WTC11 (cell line): ENCODE results near the gene HLA-DOB. TPM values are rescaled to one million over a fixed set of nuclear protein-coding genes. Genes with fewer than 3 reads are reported as not detected.

Source experiments
- ATAC-seq: fragments of 200-7000 bp; cut with Tn5 transposase; 2 replicates; pipeline ENCODE4 v1.10.0; 2021; ENCODE audit warnings: mild to moderate bottlenecking, moderate library complexity
- CTCF ChIA-PET: fragments of 300-600 bp; sonication (Branson Sonifier 250); formaldehyde crosslinking; loops from one replicate; lab custom pipeline; 2021; ENCODE audit warnings: antibody characterized with exemption; lab: Charles Lee
- POLR2A ChIA-PET: fragments of 350-600 bp; sonication (Branson Sonifier 250); formaldehyde crosslinking; loops from one replicate; lab custom pipeline; 2021; ENCODE audit warnings: antibody characterized with exemption; lab: Charles Lee
- DNase-seq: peaks from one replicate; pipeline ENCODE4 v3.0.0; 2021; ENCODE audit warnings: low spot score
- H3K27ac Mint-ChIP-seq: 2 replicates; pipeline ENCODE4 v1.8.0; 2021; ENCODE audit warnings: mixed read lengths
- H3K27me3 Mint-ChIP-seq: 2 replicates; pipeline ENCODE4 v1.8.0; 2021; ENCODE audit warnings: low read depth, mild to moderate bottlenecking, moderate library complexity, mixed read lengths
- H3K36me3 Mint-ChIP-seq: 2 replicates; pipeline ENCODE4 v1.8.0; 2021; ENCODE audit warnings: mixed read lengths
- H3K4me1 Mint-ChIP-seq: 2 replicates; pipeline ENCODE4 v1.8.0; 2022; ENCODE audit warnings: mixed read lengths
- H3K4me3 Mint-ChIP-seq: 2 replicates; pipeline ENCODE4 v1.8.0; 2021; ENCODE audit warnings: mild to moderate bottlenecking, moderate library complexity, mixed read lengths
- H3K9me3 Mint-ChIP-seq: 2 replicates; pipeline ENCODE4 v1.8.0; 2021; ENCODE audit warnings: mixed read lengths
- ATF6 ChIP-seq: sonication (generic); formaldehyde crosslinking; IDR thresholded peaks from 2 replicates; pipeline ENCODE4 v1.8.1; 2023; ENCODE audit warnings: mild to moderate bottlenecking, missing genetic modification reagents
- CBFB ChIP-seq: sonication (generic); formaldehyde crosslinking; IDR thresholded peaks from 2 replicates; pipeline ENCODE4 v1.8.1; 2022; ENCODE audit warnings: mild to moderate bottlenecking, low read depth, missing genetic modification reagents
- EMX1 ChIP-seq: fragments of 250-450 bp; sonication (Bioruptor Pico); IDR thresholded peaks from 2 replicates; pipeline ENCODE4 v1.8.0; 2021; ENCODE audit warnings: mild to moderate bottlenecking
- ESRRA ChIP-seq: sonication (generic); formaldehyde crosslinking; IDR thresholded peaks from 2 replicates; pipeline ENCODE4 v1.8.1; 2022; ENCODE audit warnings: mild to moderate bottlenecking, missing genetic modification reagents, borderline replicate concordance
- FOXJ3 ChIP-seq: sonication (generic); formaldehyde crosslinking; IDR thresholded peaks from 2 replicates; pipeline ENCODE4 v1.9.0; 2021; ENCODE audit warnings: missing genetic modification reagents, mild to moderate bottlenecking, borderline replicate concordance
- FOXP1 ChIP-seq: sonication (generic); formaldehyde crosslinking; IDR thresholded peaks from 2 replicates; pipeline ENCODE4 v1.8.0; 2022; ENCODE audit warnings: missing genetic modification reagents, mild to moderate bottlenecking, moderate library complexity, borderline replicate concordance
- FOXP4 ChIP-seq: sonication (generic); formaldehyde crosslinking; IDR thresholded peaks from 2 replicates; pipeline ENCODE4 v1.8.0; 2022; ENCODE audit warnings: mild to moderate bottlenecking, missing genetic modification reagents
- GABPB1 ChIP-seq: sonication (generic); formaldehyde crosslinking; IDR thresholded peaks from 2 replicates; pipeline ENCODE4 v1.8.1; 2023; ENCODE audit warnings: mild to moderate bottlenecking, missing genetic modification reagents
- HMGXB4 ChIP-seq: sonication (generic); formaldehyde crosslinking; IDR thresholded peaks from 2 replicates; pipeline ENCODE4 v1.8.1; 2023; ENCODE audit warnings: mild to moderate bottlenecking, moderate library complexity, missing genetic modification reagents
- KAT7 ChIP-seq: sonication (generic); formaldehyde crosslinking; IDR thresholded peaks from 2 replicates; pipeline ENCODE4 v1.8.1; 2023; ENCODE audit warnings: missing genetic modification reagents, mild to moderate bottlenecking, borderline replicate concordance
- MYBL2 ChIP-seq: sonication (generic); formaldehyde crosslinking; IDR thresholded peaks from 2 replicates; pipeline ENCODE4 v1.8.1; 2023; ENCODE audit warnings: mild to moderate bottlenecking, moderate library complexity, missing genetic modification reagents
- PRRX2 ChIP-seq: fragments of 250-450 bp; sonication (Bioruptor Pico); IDR thresholded peaks from 2 replicates; pipeline ENCODE4 v1.8.0; 2021; ENCODE audit warnings: mild to moderate bottlenecking
- SP1 ChIP-seq: sonication (generic); formaldehyde crosslinking; conservative IDR thresholded peaks from 2 replicates; pipeline ENCODE4 v1.8.1; 2022; ENCODE audit warnings: missing genetic modification reagents
- ZBTB21 ChIP-seq: sonication (generic); formaldehyde crosslinking; IDR thresholded peaks from 2 replicates; pipeline ENCODE4 v1.8.1; 2023; ENCODE audit warnings: mild to moderate bottlenecking, missing genetic modification reagents, borderline replicate concordance
- ZNF232 ChIP-seq: sonication (generic); formaldehyde crosslinking; IDR thresholded peaks from 2 replicates; pipeline ENCODE4 v1.8.0; 2022; ENCODE audit warnings: mild to moderate bottlenecking, missing genetic modification reagents
- ZNF317 ChIP-seq: sonication (generic); formaldehyde crosslinking; IDR thresholded peaks from 2 replicates; pipeline ENCODE4 v1.8.1; 2023; ENCODE audit warnings: low read depth, mild to moderate bottlenecking, moderate library complexity, missing genetic modification reagents, borderline replicate concordance
- total RNA-seq: library from RNA; stranded (reverse); gene quantifications from 3 replicates; pipeline ENCODE4 v1.2.3, GENCODE V29; 2021
- TF ChIP-seq, protein P1 (sequence below): fragments of 250-450 bp; sonication (Bioruptor Pico); IDR thresholded peaks from 2 replicates; pipeline ENCODE4 v1.8.0; 2021; ENCODE audit warnings: mild to moderate bottlenecking

HLA-DOB gene
- total RNA-seq, 1 experiment from 2014 or later, result 0.15 TPM

DNA sequence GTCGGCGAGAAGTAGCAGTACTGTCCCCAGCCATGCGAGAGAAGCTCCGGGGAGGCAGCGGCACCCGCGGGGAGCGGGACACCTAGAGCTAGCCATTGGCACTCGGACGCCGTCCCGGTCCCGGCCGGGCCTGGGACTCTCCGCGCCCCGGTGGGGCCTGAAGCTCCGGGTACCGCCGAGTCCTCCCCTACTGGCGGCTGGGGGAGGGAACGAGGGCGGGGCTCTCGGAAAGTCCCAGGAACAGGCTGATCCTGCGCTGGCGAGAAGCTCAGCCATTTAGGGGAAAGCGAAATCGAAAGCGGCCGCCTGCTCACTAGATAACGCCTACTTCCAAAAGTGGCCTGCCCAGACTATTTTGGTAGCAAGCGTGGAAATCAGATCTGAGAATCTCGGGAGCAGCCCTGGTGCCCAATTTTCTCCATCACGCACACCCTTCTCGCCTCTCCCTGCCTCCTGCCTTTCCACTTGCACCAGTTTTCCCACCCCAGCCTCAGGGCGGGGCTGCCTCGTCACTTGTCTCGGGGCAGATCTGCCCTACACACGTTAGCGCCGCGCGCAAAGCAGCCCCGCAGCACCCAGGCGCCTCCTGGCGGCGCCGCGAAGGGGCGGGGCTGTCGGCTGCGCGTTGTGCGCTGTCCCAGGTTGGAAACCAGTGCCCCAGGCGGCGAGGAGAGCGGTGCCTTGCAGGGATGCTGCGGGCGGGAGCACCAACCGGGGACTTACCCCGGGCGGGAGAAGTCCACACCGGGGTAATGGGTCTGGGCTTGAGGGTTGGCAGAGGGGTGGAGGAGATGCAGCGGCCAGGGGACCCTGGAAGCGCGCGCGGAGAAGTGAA is 37.0 kb upstream of the HLA-DOB start, which contains the start of the genes PSMB9 and TAP1 (continued):
- TF ChIP-seq, protein P1, sequence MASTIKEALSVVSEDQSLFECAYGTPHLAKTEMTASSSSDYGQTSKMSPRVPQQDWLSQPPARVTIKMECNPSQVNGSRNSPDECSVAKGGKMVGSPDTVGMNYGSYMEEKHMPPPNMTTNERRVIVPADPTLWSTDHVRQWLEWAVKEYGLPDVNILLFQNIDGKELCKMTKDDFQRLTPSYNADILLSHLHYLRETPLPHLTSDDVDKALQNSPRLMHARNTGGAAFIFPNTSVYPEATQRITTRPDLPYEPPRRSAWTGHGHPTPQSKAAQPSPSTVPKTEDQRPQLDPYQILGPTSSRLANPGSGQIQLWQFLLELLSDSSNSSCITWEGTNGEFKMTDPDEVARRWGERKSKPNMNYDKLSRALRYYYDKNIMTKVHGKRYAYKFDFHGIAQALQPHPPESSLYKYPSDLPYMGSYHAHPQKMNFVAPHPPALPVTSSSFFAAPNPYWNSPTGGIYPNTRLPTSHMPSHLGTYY (CRISPR knock-in tag), result no peak
- TF ChIP-seq FOXP4 (CRISPR knock-in tag), result peak; percentile 42; the same call in 1 of the 2 replicates

DNA sequence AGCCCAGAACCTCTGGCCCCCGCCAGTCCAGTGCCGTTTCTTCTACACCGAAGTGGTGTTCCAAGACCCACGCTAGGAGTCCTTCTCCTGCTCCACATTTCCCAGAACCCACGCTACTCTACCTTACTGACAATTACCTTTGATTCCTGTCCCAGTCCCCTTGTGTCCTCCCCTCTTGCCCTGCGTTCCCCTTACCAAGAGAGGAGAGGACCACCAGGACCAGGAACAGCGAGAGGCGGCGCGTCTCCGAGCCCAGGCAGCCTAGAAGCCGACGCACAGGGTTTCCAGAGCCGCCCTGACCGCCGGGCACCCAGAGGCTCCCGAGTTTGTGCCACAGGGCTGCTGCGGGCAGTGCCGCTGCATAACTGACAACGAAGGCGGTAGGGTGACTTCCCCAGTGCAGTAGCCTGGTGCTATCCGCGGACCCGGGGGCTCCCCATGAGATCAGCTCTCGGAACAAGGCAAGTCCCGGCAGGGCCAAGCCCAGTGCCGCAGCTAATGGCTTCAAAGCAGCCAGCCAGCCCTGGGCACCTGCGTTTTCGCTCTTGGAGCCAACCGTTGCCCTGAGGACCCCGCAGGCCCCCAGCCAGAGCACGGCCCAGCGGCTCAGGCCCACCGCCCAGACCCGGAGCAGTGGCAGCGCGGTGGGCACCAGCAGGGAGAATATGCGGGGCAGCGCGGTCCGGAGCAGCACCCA is 36.2 kb upstream of the HLA-DOB start:
- peak; percentile 53 for DNase-seq
- TF ChIP-seq EMX1 (CRISPR knock-in tag) (no peak), GABPB1 (CRISPR knock-in tag) (0 out of 2 replicates have a peak, but pooled peaks have one; percentile 7), FOXJ3 (CRISPR knock-in tag) (no peak), KAT7 (CRISPR knock-in tag) (0 out of 2 replicates have a peak, but pooled peaks have one; percentile 67), HMGXB4 (peak; percentile 27; the same call in 1 of the 2 replicates), ZNF317 (no peak)
- ATAC-seq, result peak; percentile 13
- POLR2A ChIA-PET, result interaction anchor here (1.1 to 3.6 kb wide), 6 partner anchors 8 to 722 kb away, joined by 3 to 28 read pairs (median 6); partner anchors contain the start of genes FKBPL, PSMB8 and TAP2
- CTCF ChIA-PET, result interaction anchor here (0.7 to 9.4 kb wide), 20 partner anchors 8 to 319 kb away, joined by 3 to 291 read pairs (median 5); partner anchors contain the start of genes HLA-DMA, PSMB8 and TAP2
- peaks cover 93% of the 10 kb centered on the region for H3K27me3 Mint-ChIP-seq
- H3K27ac Mint-ChIP-seq, result no peak overlapping the region
- peaks cover 9% of the 10 kb centered on the region for H3K36me3 Mint-ChIP-seq
- H3K4me3 Mint-ChIP-seq, result peak overlapping the region; percentile 88
- no peaks in the 10 kb centered on the region for H3K9me3 Mint-ChIP-seq
- peaks cover 14% of the 10 kb centered on the region for H3K4me1 Mint-ChIP-seq

DNA sequence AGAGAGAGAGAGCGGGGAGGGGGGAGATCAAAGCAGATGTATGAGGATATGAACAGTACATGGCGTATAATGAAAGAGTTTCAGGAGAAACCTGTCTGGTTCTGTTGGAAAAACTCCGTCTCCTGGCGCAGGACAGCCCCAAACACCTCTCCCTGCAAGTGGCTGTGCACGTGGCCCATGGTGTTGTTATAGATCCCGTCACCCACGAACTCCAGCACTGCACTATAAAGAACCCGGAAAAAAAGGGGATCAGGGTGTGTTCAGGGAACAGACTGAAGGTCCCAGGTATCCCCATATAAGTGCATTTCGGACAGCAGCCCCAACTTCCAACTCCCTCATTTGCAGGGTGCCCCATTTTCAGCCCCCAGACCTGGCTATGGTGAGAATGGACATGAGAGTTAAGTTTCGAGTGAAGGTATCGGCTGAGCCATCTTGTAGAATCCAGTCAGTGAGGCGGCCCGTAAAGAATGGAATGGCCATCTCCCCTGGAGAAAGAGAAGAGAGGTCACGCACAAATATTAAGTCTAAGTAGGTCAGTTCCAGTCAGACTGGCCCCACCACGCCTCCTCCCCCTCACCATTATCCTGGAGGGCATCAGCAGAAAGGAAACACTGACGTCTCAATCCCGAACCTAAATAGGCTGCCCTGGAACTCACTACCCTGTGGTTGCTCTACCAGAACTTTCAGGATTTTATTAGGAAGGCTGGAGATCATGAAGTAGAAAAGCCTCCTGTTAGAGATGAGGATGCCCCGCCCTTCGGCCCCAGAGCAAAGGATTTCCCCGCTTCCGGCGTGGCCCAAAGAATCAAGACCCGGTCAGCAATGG is 35.4 kb upstream of the HLA-DOB start:
- peaks cover 9% of the 10 kb centered on the region for H3K36me3 Mint-ChIP-seq
- no peak for DNase-seq
- H3K4me3 Mint-ChIP-seq, result peak overlapping the region; percentile 88
- ChIA-PET CTCF (interaction anchor here (1.1 to 9.4 kb wide), 9 partner anchors 8 to 132 kb away, joined by 4 to 291 read pairs (median 10); partner anchors contain the start of genes HLA-DMA, PSMB8 and TAP2), POLR2A (interaction anchor here (1.1 to 3.6 kb wide), 4 partner anchors 7 to 722 kb away, joined by 3 to 28 read pairs (median 10); partner anchors contain the start of genes FKBPL, PSMB8 and TAP2)
- no peak for ATAC-seq
- peaks cover 93% of the 10 kb centered on the region for H3K27me3 Mint-ChIP-seq
- TF ChIP-seq FOXP1 (CRISPR knock-in tag) (no peak), SP1 (no peak), CBFB (CRISPR knock-in tag) (no peak), ZBTB21 (no peak), ESRRA (no peak), ATF6 (CRISPR knock-in tag) (no peak), ZNF232 (CRISPR knock-in tag) (no peak), GABPB1 (CRISPR knock-in tag) (no peak), PRRX2 (CRISPR knock-in tag) (no peak), MYBL2 (no peak)
- H3K9me3 Mint-ChIP-seq, result no peaks in the 10 kb centered on the region
- H3K4me1 Mint-ChIP-seq, result peaks cover 14% of the 10 kb centered on the region
- H3K27ac Mint-ChIP-seq, result no peak overlapping the region
